Frontal cortex (tissue), 4 donors: Measurements from ENCODE around the gene ARHGAP26. TPM values are rescaled to one million over a fixed set of nuclear protein-coding genes. Genes with fewer than 3 reads are reported as not detected.

Experiments used
- DNase-seq, 2 donors: peaks; one replicate each; pipeline ENCODE4 v3.0.0; 2012; ENCODE audit warnings: low spot score in 2 of 2
- FAIRE-seq: peaks from 2 replicates; lab custom pipeline; 2012; peaks lifted over from hg19 to GRCh38; lab: Jason Lieb, UNC
- total RNA-seq: library from RNA; depleted of rRNA; stranded (reverse); fragments of >200 nt; gene quantifications from one replicate; pipeline ENCODE4 v1.2.3, GENCODE V29; 2014
- donor health status: control.
- donor health status: control.
- donor health status: control.

ARHGAP26 gene
- total RNA-seq, 1 donor from 2014 or later = 7.3 TPM

DNA sequence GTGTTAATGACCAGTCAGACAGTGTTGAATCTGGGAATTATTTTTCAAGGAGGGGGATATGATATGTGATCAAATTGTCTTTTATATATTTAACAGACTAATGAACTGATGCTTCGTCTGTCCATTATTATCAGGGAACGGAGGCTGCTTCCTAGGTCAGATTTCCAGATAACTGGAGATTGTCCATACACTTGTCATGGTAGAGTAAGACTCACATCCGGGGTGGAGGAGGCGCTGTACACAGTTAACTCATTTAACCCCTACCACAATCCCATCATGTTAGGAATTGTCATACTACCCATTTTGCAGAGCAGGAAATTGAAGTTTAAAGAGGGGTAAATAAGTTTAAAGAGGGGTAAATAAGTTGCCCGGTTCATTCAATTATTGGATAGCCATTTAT lies 55.9 kb downstream of the ARHGAP26 start:
- no peak for FAIRE-seq
- no peak for DNase-seq

DNA sequence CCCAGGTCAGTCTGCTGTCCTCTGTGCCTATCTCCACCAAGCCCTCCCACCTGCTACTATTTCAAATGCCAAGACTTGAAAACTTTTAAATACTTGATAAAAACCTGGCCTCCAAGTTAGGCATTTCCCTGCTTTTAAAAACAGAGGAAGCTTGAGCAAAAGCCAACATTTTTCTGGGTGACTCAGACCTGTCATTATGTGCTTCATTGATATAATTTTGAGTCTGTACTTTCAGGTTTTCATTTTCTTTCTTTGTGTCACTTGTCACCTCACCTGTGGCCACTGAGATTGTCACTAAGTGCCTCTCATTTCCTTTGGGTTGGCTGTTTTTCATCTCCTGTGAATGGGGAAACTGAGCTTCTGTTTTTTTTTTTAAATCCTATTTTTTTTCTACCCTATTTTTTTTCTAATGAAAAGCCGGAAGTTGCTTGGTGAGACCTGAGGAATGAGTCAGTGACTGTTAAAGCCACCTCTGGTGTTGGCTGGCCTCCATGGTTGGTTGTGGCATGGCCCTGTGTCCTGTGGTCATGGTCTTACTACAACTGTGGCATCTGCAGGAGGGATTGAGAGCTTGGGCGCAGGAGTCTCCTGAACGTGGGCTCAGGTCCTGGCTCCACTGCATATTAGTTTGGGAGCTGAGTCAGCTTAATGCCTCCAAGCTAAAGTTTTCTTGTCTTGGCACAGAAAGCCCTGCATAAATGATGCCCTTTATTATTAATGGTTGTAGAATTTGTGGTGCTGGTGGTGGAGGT lies 56.7 kb downstream of the ARHGAP26 start:
- no peak for FAIRE-seq

DNA sequence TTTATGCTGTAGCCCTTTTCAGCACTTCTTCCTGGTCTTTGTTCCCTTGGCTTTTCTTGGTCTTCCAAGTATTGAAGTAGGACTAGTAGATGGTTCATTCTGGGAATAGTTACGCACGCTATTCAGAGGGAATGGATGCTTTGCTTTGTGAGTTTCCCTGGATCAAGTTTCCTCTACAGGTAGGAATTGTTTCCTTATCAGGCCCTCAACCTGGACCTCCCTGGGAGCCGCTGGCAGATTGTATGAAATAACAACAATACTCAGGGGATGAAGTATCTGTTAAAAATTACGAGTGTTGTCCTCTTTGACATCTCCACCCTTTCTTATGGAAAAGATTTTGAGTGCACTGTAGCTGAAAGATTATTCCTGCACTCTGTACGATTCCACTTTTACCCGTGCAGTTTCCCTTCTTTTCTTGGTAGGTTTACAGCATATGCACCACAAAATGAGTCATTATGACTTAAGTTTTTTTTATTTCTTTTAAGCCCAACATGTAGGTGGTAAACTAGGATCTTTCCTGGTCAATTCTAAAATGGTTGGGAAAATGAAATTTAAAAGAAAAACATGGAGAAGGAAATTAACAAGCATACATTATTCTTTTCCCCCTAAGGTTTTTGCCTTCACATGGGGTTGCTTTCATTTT lies 57.9 kb downstream of the ARHGAP26 start:
- FAIRE-seq (no peak), DNase-seq (no peak)

More for the DNA sequence above, 56.7 kb downstream of the ARHGAP26 start:
- no peak for DNase-seq

DNA sequence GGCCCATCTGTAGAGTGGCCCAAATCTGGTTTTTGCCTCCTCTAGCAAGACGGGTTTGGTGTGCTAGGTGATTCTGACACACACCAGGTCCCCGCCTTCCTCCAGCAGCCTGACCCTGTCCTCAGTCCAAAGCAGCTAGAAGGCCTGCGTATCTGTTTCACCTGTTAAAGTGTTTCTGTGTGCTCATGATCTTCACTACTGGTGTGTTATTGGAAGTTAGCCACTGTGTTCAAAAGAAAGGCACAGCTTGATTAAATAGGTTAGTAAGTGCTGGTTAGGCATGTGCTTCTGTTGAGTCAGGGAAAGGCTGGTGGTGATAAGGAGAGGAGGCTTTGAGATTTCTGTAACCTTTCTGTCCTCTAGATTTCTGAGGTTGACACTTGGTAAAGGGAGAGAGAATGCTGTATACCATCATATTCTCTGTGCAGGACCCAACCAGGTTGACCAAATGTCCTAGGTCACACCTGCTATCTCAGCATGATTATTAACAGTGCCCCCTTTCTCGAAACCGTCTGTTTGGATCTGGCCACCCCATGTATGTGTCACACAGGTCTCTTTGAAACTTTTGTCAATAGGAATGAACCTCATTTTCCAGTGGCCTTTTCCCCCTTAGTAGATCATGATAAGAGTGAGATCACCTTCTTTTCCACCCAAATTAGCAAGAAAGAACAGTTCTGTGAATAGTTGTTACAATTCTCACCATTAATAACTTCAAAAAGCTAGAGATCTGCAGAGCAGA lies 58.8 kb downstream of the ARHGAP26 start:
- FAIRE-seq = no peak
- DNase-seq = no peak

DNA sequence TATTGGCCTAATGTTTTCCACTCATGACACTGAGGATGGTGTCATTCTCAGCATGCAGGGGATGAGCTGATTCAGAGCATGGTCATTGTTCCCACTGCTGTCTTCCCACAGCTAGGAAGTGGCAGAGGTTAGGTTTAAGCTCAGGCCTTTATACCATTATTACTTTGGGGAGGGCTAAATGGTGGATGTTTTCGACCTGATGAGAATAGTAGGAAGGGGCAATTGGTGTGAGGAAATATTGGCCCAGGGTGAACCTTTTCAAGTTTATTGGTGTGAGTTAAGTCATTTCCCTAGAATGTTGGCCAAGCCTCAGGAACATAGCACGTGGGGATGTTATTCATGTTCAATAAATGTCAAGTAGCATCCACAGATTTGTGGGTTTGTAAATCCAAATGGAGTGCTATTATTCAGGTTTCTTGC lies 59.6 kb downstream of the ARHGAP26 start:
- DNase-seq (no peak), FAIRE-seq (no peak)

DNA sequence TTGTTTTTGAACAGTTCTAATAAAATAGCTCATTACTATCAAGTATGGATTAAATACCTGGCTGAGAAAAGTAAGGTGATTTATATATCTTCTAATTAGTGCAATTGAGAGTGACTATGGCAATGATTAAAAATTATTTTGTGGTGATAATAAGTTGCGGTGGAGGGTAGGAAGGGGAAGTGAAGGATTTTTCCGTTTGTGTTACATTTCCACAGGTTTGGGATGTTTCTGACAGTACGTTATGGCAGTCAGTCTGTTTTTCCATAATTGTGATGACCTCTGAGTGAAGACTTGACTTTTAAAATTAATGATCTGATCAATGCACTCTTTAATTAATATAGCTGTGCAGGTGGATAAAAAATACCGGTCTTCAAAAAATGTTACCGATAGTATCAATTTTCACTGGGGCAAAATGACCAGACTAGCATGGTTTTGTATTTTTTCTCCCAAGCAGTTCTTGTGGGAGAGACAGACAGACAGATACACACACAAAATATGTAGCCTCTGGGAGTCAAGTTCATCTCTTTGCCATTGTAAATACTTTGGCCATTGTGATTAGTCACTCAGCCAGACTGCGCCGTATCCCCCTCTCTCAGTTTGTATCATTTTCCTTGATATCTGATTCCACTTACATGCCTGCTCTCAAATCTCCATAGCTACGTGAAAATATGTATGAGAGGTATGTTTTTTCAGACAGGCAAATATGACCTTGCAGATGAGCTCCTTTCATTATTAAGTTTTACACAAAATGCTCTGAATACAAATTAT lies 60.2 kb downstream of the ARHGAP26 start:
- DNase-seq = no peak
- no peak for FAIRE-seq

DNA sequence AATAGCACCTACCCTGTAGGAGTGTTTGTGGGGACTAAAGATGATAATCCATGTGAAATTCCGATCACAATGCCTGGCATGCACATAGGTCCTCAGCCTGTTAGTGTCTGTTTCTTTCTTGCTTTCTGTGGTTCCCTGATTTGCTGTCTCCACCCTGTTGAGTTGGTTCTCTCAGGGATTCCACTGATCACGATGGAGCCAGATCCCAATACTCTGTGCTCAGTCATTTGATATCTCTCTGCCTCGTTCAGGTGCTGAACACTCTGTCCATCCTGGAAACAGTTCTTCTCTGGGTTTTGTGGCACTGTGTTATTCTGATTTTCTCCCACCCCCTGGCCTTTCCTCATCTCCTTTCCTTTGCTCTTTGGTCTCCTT lies 60.8 kb downstream of the ARHGAP26 start:
- FAIRE-seq (no peak), DNase-seq (no peak)

DNA sequence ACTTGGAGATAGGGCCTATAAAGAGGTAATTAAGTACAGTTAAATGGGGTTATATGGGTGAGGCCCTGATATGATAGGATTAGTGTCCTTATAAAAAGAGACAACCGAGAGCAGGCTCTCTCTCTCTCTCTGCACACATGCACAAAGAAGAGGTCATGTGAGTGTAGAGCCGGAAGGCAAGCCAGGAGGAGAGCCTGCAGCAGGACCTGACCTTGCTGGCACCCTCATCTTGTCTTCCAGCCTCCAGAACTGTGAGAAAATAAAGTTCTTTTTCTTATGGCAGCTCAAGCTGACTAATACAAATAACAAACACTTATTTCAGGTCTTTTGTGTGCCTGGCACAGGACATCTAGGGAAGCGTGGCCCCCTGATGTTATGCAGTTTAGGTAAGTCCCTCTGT lies 62.1 kb downstream of the ARHGAP26 start:
- FAIRE-seq (no peak), DNase-seq (no peak)

DNA sequence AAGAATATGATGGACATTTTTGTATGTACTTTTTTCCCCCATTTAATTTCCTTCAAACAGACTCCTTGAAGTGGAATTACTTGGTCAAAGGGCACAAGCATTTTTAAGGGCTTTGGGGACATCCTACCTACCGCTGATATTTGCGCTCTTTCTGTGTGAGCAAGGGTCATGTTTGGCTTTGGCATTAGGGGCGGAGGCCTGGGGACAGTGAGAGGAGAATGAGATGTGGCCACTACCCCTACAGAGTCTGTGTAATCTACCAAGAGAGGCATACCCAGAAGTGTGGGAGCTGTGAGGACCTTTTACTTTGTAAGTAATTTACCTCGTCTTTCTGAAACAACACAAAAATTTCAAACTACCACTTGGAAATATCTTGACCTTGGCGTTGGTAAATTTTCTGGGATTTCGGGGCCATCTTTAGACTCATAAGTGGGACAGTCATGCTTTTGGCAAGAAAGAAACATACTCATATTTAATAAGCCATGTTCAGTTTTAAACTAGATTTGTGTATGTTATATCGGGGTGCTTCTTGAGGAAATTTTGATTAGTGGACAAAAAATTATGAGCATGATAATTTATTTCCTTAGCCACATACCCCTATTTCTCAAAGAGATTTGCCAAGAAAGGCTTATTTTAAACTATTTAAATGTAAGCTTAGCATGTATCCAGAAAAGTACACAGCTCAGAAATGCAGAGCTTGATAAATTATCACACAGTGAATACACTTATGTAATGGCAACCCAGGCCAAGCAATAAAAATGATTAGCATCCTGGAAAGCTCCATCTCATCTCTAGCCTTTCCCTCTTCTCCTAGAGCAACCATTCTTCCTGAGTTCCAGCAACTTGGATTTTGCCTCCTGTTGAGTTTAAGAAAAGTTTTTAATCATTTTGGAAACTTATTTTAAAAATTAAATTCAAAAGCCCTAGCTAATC lies 63.6 kb downstream of the ARHGAP26 start:
- no peak for DNase-seq
- no peak for FAIRE-seq

DNA sequence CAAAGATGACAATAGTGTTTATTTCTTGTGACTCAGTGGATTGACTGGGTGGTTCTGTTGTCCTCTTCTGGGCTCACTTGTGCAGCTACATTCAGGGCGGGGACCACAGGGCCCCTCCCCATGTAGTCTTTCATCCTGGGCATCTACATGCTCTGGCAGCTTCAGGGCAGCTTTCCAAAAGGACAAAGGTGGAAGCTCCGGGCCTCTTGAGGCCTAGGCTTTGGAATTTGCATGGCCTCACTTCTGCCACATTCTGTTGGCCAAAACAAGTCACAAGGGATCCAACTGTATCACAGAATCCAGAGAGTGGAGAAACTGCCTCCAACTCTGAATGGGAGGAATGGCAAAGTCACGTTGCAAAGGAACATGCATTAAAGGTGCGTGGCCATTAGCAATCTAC lies 64.3 kb downstream of the ARHGAP26 start:
- DNase-seq (no peak), FAIRE-seq (no peak)

DNA sequence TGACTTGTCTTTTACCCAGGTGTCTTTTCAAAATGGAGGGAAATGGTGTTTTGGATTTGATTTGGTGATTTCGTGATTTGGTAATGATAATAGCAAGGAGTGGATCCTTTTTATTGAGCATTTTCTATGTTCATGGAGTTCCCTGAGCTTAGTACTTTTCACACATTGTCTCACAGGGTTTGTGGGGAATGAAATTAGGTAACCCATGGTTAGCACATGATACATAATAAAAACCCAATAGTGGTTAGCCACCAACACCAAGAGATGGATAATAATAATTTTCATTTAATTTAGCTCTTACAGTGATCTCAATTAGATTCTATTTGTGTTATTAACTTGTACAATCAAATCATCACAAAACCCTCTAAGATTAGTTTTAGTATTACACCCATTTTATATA lies 65.4 kb downstream of the ARHGAP26 start:
- no peak for DNase-seq
- no peak for FAIRE-seq

DNA sequence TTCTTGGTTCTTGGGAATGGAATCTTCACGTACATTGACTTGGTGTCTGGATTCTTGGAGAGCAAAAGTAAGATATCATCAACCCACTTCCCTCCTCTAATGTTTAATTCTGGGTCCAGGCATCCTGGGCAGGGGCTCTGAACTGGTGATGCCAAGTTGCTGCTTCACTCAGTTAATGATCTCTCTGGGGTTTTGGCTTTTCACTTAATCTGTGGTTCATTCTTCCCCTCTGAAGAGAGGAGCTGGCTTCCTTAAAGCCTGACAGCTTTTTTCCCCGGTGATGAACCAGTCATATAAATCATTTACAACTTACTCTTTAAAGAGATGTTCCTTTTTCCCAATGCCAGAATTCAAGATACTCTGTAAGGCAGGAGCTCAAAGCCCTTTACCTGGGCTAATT lies 65.9 kb downstream of the ARHGAP26 start:
- no peak for DNase-seq
- no peak for FAIRE-seq

DNA sequence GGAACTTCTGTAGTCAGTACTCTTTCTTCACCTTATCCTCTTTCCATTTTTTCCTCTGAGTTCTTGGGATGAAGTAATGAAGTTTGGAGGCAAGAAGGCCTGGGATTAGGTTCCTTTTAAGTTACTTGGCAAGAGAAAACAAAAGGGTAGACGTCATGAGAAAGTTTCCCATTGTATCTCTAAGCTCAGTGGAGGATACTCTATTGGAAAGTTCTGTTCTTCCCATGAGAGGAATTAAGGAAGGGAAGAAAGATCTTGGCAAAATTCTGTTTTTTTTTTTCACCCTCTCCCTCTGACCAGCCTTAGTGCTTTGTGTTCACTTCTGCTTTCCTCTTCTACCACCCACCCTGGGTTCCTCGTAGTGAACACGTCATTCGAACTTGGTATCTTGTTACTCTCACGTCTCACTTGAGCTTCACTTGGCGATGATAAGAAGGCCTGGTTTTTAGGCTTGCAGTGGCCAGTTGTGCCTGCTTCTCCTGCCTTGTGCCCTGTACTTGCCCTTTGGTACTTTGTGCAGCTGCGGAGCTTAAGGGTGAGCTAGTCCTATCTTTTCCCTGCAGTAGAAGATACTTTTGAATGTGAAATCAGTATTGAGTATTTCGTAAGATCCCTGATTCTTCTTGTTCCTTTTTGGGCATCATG lies 67.0 kb downstream of the ARHGAP26 start:
- DNase-seq = no peak
- no peak for FAIRE-seq

DNA sequence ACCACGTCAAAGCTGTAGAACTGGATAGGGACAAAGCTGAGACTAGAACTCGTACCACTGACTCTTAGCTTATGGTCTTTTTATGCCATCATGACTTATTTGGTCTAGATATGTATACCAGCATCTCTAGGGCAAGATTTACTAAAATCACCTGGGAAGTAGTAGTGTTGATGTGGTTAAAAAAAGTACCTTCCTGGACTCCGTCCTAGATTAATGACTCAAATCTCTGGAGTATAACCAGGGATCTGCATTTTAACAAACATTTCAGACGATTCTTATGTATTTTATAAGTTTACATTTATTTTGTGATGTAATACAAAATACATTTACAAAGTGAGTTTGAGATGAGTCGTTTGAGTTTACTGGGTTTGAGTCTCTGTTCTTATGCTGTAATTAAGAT lies 68.7 kb downstream of the ARHGAP26 start:
- no peak for DNase-seq
- FAIRE-seq = no peak

DNA sequence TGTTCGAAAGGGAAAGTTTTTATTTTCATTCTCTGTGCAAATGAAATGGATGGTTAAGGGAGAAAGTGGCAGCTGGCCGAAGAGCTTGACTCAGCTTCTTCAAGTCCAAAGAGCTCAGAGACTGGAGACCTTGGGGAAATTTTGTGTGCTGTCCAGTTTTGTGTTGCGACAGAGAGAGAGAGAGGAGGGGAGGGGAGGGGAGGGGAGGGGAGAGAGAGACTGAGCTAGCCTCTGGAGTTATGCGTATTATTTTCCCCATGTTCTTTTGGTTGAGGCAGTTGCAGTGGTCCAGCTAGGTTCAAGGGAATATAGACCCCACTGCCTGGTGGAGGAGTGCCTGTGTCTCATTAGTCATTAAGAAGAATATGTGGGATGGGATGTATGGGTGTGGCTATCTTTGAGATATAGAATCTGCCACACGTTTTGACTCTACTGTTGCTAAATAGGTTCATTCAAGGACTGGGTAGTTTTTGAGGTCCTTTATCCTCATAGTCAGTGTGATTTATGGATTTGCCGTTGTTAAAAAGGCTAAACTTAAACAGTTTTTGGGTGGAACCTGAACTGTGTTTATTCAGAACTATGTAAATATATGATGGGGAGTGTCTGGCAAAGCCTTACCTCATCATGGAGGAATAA lies 69.7 kb downstream of the ARHGAP26 start:
- FAIRE-seq = no peak
- no peak for DNase-seq

DNA sequence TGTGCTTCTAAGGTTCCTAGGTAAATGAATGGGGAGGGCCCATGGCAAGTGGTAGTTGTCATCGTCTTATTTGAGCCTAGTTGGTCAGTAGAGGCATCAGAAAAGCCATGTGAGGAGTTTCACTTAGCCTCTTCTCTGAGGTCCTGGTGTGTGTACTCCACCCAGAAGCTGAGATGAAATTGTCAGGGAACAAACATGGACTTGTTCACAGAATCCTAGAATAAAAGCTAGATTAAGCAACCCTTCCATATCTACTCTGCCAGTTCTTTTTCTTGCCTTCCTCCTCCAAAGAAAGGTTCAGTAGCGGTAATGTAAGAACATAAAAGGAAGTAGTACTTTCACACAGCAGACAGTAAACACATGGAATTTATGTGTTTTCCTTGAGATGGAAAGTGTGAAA lies 70.4 kb downstream of the ARHGAP26 start:
- DNase-seq = no peak
- no peak for FAIRE-seq

DNA sequence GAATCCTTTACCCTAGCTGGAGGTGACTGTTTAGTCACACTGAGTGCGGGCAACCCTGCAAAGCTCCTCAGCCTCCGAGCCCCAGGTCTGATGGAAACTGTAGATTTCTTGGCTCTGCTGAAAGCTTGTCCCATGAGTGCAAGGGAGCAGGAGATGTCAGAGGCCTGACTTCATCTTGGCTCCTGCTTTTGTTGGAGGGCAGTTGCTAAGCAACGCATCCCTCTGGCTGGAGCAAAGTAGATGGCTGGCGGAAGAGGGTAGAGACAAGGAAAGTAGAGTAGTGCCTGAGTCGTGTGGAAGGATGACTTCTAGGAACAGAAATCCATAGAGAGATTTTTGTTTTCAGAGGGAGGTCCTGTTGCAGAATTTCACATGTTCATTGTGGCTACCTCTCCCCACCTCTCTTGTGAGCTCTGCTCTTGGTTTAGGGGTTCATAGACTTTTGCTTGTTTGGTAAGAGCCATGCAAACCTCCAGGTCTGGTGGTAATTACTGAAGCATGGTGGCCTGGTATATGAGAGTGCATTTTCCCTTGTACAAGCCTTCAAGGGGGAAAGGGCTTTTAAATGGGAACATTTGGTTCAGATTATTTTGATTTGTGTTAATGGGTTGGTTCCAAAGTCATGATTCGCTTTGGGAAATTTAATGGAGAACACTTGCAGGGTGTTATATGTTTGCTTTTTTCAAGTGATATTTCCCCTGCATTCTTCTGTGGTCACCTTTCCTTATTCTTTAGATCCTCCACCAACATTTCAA lies 71.5 kb downstream of the ARHGAP26 start:
- FAIRE-seq (no peak), DNase-seq (no peak)
